ENCODE measurements around the gene GRIA3. TPM values are rescaled to one million over a fixed set of nuclear protein-coding genes. Genes with fewer than 3 reads are reported as not detected.
A peak's percentile ranks its signal among the peaks of the same experiment; 100 is the strongest.

GRIA3 gene
- total RNA-seq (2.9 TPM in 2 replicates), polyA plus RNA-seq (1.9 and 5.0 TPM in 2 replicates)

DNA sequence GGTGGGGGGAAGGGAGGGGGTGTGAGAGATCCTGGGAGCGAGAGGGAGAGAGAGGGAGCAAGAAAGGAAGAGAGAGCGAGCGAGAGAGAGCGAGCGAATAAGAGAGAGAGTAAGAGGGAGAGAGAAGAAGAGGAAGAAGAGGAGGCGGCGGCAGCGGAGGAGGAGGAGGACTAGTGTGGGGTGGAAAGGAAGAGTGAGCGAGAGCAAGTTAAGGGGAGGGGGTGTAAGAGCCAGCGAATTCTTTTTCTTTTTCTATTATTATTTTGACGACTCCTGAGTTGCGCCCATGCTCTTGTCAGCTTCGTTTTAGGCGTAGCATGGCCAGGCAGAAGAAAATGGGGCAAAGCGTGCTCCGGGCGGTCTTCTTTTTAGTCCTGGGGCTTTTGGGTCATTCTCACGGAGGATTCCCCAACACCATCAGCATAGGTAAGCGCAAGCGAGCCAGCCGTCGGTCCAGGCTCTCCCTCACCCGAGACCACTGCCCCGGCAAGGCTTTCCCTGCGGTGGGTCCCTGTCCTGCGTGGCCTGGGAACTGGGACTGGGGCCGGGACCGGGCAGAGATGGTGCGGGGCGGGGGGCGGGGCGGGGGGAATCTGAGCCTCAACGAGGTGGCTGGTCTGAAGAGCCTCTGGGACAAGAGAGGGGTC is at the start of gene GRIA3:
TSS of gene GRIA3 (plus strand) at position 60 of the 647 bp plus-strand sequence. CDS start at position 318, 258 bp downstream.
- DNase-seq (ENCODE audit: low spot score) = no peak
- Histone ChIP-seq H3K79me2 (no peaks in the 10 kb centered on the region), H4K20me1 (ENCODE audit: insufficient read depth, poor library complexity, severe bottlenecking) (no peaks in the 10 kb centered on the region), H3K9me3 (ENCODE audit: low read depth) (no peaks in the 10 kb centered on the region), H3K27ac (no peak within 1 kb of the TSS), H3K36me3 (replicated peaks; ENCODE audit: insufficient read depth, low read depth) (no peaks in the 10 kb centered on the region), H3K4me2 (peak within 1 kb of the TSS; percentile 78), H3K4me3 (peak within 1 kb of the TSS; percentile 26), H3K27me3 (no peaks in the 10 kb centered on the region), H2AFZ (peak within 1 kb of the TSS; percentile 63), H3K9me2 (replicated peaks; ENCODE audit: insufficient read depth) (no peaks in the 10 kb centered on the region), H3K4me1 (ENCODE audit: insufficient read depth) (no peaks in the 10 kb centered on the region)
- TF ChIP-seq, protein P1, sequence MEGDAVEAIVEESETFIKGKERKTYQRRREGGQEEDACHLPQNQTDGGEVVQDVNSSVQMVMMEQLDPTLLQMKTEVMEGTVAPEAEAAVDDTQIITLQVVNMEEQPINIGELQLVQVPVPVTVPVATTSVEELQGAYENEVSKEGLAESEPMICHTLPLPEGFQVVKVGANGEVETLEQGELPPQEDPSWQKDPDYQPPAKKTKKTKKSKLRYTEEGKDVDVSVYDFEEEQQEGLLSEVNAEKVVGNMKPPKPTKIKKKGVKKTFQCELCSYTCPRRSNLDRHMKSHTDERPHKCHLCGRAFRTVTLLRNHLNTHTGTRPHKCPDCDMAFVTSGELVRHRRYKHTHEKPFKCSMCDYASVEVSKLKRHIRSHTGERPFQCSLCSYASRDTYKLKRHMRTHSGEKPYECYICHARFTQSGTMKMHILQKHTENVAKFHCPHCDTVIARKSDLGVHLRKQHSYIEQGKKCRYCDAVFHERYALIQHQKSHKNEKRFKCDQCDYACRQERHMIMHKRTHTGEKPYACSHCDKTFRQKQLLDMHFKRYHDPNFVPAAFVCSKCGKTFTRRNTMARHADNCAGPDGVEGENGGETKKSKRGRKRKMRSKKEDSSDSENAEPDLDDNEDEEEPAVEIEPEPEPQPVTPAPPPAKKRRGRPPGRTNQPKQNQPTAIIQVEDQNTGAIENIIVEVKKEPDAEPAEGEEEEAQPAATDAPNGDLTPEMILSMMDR (IDR thresholded peaks at IDR 0.05; ENCODE audit: poor library complexity) = no peak
- no peak for TF ChIP-seq EZH2 (IDR thresholded peaks at IDR 0.05; ENCODE audit: borderline replicate concordance)
- no peak for TF ChIP-seq EZH2phosphoT487 (IDR thresholded peaks at IDR 0.05; ENCODE audit: low read depth, severe bottlenecking, unreplicated experiment)
- 44% methylated on average over 29 of the region's 33 CpGs for WGBS (ENCODE audit: low lambda C conversion rate, missing lambda C conversion rate)

DNA sequence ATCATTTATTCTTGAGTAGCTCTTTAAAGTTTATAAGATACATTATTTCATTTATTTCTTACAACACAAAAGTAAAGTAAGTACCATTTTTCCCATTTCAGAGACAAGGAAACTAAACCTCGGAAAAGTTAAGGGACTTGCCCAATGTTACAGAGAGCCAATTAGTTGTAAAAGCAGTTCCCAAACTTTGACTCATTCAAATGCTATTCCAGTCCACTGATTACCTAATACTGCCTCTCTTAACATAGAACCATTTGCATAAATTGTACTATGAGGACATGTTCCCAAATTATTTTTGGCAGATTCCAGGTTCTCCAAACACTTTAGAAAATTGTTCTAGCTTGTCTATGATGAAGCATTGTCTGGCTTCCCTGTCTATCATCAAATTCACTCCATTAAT is 45.6 kb upstream of the GRIA3 start:
- no peaks in the 10 kb centered on the region for H3K36me3 ChIP-seq (replicated peaks; ENCODE audit: insufficient read depth, low read depth)
- TF ChIP-seq EZH2 (IDR thresholded peaks at IDR 0.05; ENCODE audit: borderline replicate concordance) (no peak), EZH2phosphoT487 (IDR thresholded peaks at IDR 0.05; ENCODE audit: low read depth, severe bottlenecking, unreplicated experiment) (no peak)
- TF ChIP-seq, protein P1 (IDR thresholded peaks at IDR 0.05; ENCODE audit: poor library complexity) = no peak
- H3K4me3 ChIP-seq = no peak overlapping the region
- H4K20me1 ChIP-seq (ENCODE audit: insufficient read depth, poor library complexity, severe bottlenecking) = no peaks in the 10 kb centered on the region
- no peak for DNase-seq (ENCODE audit: low spot score)
- H2AFZ ChIP-seq = no peak overlapping the region
- 68% methylated on average over 1 of the region's 1 CpG for WGBS (ENCODE audit: low lambda C conversion rate, missing lambda C conversion rate)
- no peaks in the 10 kb centered on the region for H3K9me3 ChIP-seq (ENCODE audit: low read depth)
- H3K4me1 ChIP-seq (ENCODE audit: insufficient read depth) = no peaks in the 10 kb centered on the region
- H3K27ac ChIP-seq = no peak overlapping the region
- H3K79me2 ChIP-seq = no peaks in the 10 kb centered on the region
- H3K9me2 ChIP-seq (replicated peaks; ENCODE audit: insufficient read depth) = no peaks in the 10 kb centered on the region
- no peak overlapping the region for H3K4me2 ChIP-seq
- no peaks in the 10 kb centered on the region for H3K27me3 ChIP-seq

DNA sequence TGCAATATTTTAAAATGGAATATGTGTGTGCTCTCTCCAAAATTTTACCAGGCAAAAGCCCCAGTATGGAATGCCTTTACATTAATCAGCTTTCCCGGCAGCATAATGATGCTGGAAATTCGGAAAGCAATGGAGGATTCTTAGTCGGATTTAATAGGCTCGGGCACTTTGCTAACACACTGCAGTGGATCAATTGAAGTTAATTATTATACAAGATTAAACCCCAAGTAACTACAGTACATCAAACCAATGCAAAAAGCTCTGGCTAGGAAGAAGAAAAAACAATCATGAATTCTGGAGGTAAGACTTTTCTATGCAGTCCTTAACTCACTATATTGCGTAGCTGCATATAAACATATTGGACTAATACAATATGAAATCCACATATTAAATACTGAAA is 43.6 kb upstream of the GRIA3 start:
- no peaks in the 10 kb centered on the region for H3K27me3 ChIP-seq
- no peak overlapping the region for H3K27ac ChIP-seq
- WGBS (ENCODE audit: low lambda C conversion rate, missing lambda C conversion rate) = 85% methylated on average over 5 of the region's 5 CpGs
- H3K4me1 ChIP-seq (ENCODE audit: insufficient read depth) = no peaks in the 10 kb centered on the region
- no peak for DNase-seq (ENCODE audit: low spot score)
- H3K9me2 ChIP-seq (replicated peaks; ENCODE audit: insufficient read depth) = no peaks in the 10 kb centered on the region
- TF ChIP-seq EZH2phosphoT487 (IDR thresholded peaks at IDR 0.05; ENCODE audit: low read depth, severe bottlenecking, unreplicated experiment) (no peak), EZH2 (IDR thresholded peaks at IDR 0.05; ENCODE audit: borderline replicate concordance) (no peak)
- TF ChIP-seq, protein P1 (IDR thresholded peaks at IDR 0.05; ENCODE audit: poor library complexity) = no peak
- H3K36me3 ChIP-seq (replicated peaks; ENCODE audit: insufficient read depth, low read depth) = no peaks in the 10 kb centered on the region
- no peak overlapping the region for H3K4me2 ChIP-seq
- H4K20me1 ChIP-seq (ENCODE audit: insufficient read depth, poor library complexity, severe bottlenecking) = no peaks in the 10 kb centered on the region
- no peaks in the 10 kb centered on the region for H3K79me2 ChIP-seq
- no peak overlapping the region for H2AFZ ChIP-seq
- H3K9me3 ChIP-seq (ENCODE audit: low read depth) = no peaks in the 10 kb centered on the region
- H3K4me3 ChIP-seq = no peak overlapping the region
